ENCODE measurements around the gene XYLB. TPM values are rescaled to one million over a fixed set of nuclear protein-coding genes. Genes with fewer than 3 reads are reported as not detected.

XYLB gene
- total RNA-seq, 5 donors from 2014 or later (not counting 1 experiment from before 2014, with no cell fraction given): 0.59 to 1.9 (median 1.0) TPM

DNA sequence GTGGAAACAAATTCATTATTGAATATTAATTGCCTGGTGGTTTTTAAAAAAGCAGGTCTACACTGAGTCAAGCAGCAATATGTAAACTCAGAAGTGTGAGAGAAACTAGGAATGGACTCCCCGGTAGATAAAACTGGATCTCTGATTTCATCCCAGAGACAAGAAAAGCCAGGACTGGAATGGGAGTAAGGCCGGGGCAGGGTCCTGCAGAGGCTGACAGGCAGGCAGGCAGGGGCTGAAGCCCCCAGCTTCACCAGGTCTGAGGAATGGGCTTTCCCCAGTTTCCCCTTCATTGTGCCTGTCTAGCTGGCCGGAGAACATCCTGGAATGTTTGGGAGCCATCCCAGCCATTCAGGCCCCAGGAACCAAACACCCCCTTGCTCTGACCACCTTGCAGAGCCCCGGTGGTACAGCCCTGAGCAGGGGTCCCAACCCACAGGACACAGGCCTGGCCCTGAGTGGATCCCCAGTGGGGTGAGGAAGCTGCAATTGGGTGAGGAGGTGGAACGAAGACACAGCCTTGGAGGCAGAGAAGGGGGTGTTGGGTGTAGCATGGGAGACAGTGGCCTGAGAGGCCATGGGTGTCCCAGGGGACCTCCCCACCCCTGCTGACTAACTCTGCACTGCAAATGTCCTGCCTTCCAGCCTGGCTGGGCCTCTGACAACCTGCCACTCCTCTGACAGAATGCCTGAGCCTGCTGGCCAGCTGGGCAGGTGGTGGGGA lies 31.7 kb upstream of the XYLB start:
- no peaks in the 10 kb centered on the region for H3K9me3 Mint-ChIP-seq
- no peak overlapping the region for H3K4me3 Mint-ChIP-seq
- no peak for ATAC-seq (replicated peaks in 1 of 4)
- ChIA-PET CTCF (no interaction called here), POLR2A (no interaction called here)
- no peaks in the 10 kb centered on the region for H3K4me1 ChIP-seq (ENCODE audit: control insufficient read depth in 1 of 2, extremely low read depth in 1 of 2, insufficient read depth in 2 of 2, low read length in 2 of 2)
- no peak overlapping the region for H3K27ac Mint-ChIP-seq
- H3K27me3 ChIP-seq (replicated peaks in 1 of 2; ENCODE audit: control insufficient read depth in 2 of 2, extremely low read depth in 1 of 2, insufficient read depth in 2 of 2, low read length in 1 of 2): peaks cover 0 to 6% of the 10 kb centered on the region in 2 experiments
- DNase-seq: no peak
- H3K4me1 Mint-ChIP-seq: no peaks in the 10 kb centered on the region
- no peak overlapping the region for H3K27ac ChIP-seq (ENCODE audit: low read length)
- no peak overlapping the region for H3K4me3 ChIP-seq (ENCODE audit: control insufficient read depth in 1 of 2, extremely low read depth in 1 of 2, low read length in 1 of 2)
- H3K36me3 Mint-ChIP-seq: no peaks in the 10 kb centered on the region
- H3K27me3 Mint-ChIP-seq: no peaks in the 10 kb centered on the region
- no peaks in the 10 kb centered on the region for H3K36me3 ChIP-seq (ENCODE audit: control insufficient read depth in 2 of 2, extremely low read depth in 1 of 2, insufficient read depth in 1 of 2, low read length in 1 of 2)
- no peaks in the 10 kb centered on the region for H3K9me3 ChIP-seq
- WGBS (ENCODE audit: insufficient coverage): 81% methylated on average over 2 of the region's 5 CpGs

DNA sequence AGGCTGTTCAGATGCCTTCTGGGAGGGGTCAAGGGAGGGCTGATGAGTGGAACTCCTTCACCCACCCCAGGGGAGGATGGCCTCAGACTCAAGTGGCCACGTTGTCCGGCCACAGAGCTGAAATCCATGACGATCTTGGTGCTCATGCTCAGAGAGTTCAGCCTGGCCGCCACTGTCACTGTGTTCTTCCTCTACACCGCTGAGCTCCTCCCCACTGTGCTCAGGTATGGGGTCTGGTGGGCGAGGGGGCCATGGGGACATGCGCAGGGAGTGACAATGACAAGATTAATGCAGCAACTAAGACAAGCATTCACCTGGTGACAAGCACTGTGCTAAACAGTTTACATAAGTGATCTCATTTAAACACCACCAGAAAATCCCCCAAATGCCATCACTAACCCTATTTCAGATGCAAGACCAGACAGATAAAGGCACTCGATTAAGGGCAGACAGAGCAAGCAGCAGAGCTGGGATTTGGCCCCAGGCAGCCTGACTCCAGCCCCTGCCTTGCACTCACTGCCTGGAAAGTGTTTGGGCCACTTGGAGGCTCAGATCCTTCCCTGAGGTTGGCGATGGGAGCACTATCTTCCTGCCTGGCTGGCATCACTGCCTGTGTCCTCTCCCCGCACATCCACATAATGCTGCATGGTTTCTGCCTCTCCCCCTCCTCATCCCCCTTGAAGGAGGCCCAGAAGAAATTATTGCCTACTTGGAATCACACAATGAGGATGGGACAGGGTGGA lies 30.9 kb upstream of the XYLB start:
- Mint-ChIP-seq H3K9me3 (no peaks in the 10 kb centered on the region), H3K4me3 (no peak overlapping the region), H3K27ac (no peak overlapping the region), H3K27me3 (no peaks in the 10 kb centered on the region), H3K4me1 (no peaks in the 10 kb centered on the region), H3K36me3 (no peaks in the 10 kb centered on the region)
- DNase-seq: no peak
- POLR2A ChIA-PET: no interaction called here
- no peaks in the 10 kb centered on the region for H3K4me1 ChIP-seq (ENCODE audit: control insufficient read depth in 1 of 2, extremely low read depth in 1 of 2, insufficient read depth in 2 of 2, low read length in 2 of 2)
- 71% methylated on average over 5 of the region's 10 CpGs for WGBS (ENCODE audit: insufficient coverage)
- H3K36me3 ChIP-seq (ENCODE audit: control insufficient read depth in 2 of 2, extremely low read depth in 1 of 2, insufficient read depth in 1 of 2, low read length in 1 of 2): no peaks in the 10 kb centered on the region
- no peak overlapping the region for H3K27ac ChIP-seq (ENCODE audit: low read length)
- CTCF ChIA-PET: no interaction called here
- no peak overlapping the region for H3K4me3 ChIP-seq (ENCODE audit: control insufficient read depth in 1 of 2, extremely low read depth in 1 of 2, low read length in 1 of 2)
- peaks cover 0 to 8% of the 10 kb centered on the region in 2 experiments for H3K27me3 ChIP-seq (replicated peaks in 1 of 2; ENCODE audit: control insufficient read depth in 2 of 2, extremely low read depth in 1 of 2, insufficient read depth in 2 of 2, low read length in 1 of 2)
- H3K9me3 ChIP-seq: no peaks in the 10 kb centered on the region
- ATAC-seq (replicated peaks in 1 of 4): no peak

GRCh38 chr3:38316356-38317191 lies 30.0 kb upstream of the XYLB start:
- 84% methylated on average over 17 of the region's 22 CpGs for WGBS (ENCODE audit: insufficient coverage)
- H3K27ac Mint-ChIP-seq: no peak overlapping the region

DNA sequence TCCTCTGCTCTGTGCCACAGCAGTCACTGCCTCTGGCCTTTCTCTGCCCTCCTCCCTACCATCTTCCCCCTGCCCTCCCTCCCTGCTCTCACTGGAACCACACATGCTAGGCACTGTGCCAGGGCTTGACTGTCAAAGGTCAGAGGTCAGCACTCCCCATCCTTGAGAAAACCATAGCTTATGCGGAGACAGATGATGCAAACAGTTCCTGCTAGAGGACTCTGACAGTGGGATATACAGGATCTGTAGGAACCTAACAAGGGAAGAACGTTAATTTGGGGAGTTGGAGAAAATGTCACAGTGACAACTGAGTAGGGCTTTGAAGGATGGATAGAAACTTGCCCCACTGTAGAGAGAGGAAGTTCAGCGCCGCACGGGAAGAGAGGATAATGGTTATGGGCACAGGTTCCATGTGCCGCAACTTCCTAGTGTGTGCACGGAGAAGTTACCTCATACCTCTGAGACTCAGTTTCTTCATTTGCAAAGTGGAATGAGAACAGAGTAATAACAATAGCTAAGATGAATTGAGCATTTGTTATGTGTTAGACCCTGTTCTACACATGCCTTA lies 29.3 kb upstream of the XYLB start:
- no peaks in the 10 kb centered on the region for H3K27me3 Mint-ChIP-seq
- H3K27ac Mint-ChIP-seq: no peak overlapping the region
- no peaks in the 10 kb centered on the region for H3K4me1 Mint-ChIP-seq
- H3K4me1 ChIP-seq (ENCODE audit: control insufficient read depth in 1 of 2, extremely low read depth in 1 of 2, insufficient read depth in 2 of 2, low read length in 2 of 2): no peaks in the 10 kb centered on the region
- H3K27ac ChIP-seq (ENCODE audit: low read length): no peak overlapping the region
- peaks cover 0 to 9% (median 0%) of the 10 kb centered on the region in 3 donors for H3K9me3 Mint-ChIP-seq
- H3K36me3 ChIP-seq (ENCODE audit: control insufficient read depth in 2 of 2, extremely low read depth in 1 of 2, insufficient read depth in 1 of 2, low read length in 1 of 2): no peaks in the 10 kb centered on the region
- no peaks in the 10 kb centered on the region for H3K9me3 ChIP-seq
- POLR2A ChIA-PET: no interaction called here
- CTCF ChIA-PET: no interaction called here
- DNase-seq (no peak), ATAC-seq (replicated peaks in 1 of 4) (no peak)
- peaks cover 0 to 8% of the 10 kb centered on the region in 2 experiments for H3K27me3 ChIP-seq (replicated peaks in 1 of 2; ENCODE audit: control insufficient read depth in 2 of 2, extremely low read depth in 1 of 2, insufficient read depth in 2 of 2, low read length in 1 of 2)
- 95% methylated on average over 2 of the region's 7 CpGs for WGBS (ENCODE audit: insufficient coverage)
- H3K4me3 ChIP-seq (ENCODE audit: control insufficient read depth in 1 of 2, extremely low read depth in 1 of 2, low read length in 1 of 2): no peak overlapping the region
- H3K36me3 Mint-ChIP-seq: no peaks in the 10 kb centered on the region
- H3K4me3 Mint-ChIP-seq: no peak overlapping the region

More at GRCh38 chr3:38316356-38317191, 30.0 kb upstream of the XYLB start:
- ATAC-seq (replicated peaks in 1 of 4) (no peak), DNase-seq (no peak)
- Histone ChIP-seq H3K4me3 (ENCODE audit: control insufficient read depth in 1 of 2, extremely low read depth in 1 of 2, low read length in 1 of 2) (no peak overlapping the region), H3K27me3 (replicated peaks in 1 of 2; ENCODE audit: control insufficient read depth in 2 of 2, extremely low read depth in 1 of 2, insufficient read depth in 2 of 2, low read length in 1 of 2) (peaks cover 0 to 8% of the 10 kb centered on the region in 2 experiments), H3K27ac (ENCODE audit: low read length) (no peak overlapping the region), H3K4me1 (ENCODE audit: control insufficient read depth in 1 of 2, extremely low read depth in 1 of 2, insufficient read depth in 2 of 2, low read length in 2 of 2) (no peaks in the 10 kb centered on the region), H3K36me3 (ENCODE audit: control insufficient read depth in 2 of 2, extremely low read depth in 1 of 2, insufficient read depth in 1 of 2, low read length in 1 of 2) (no peaks in the 10 kb centered on the region), H3K9me3 (no peaks in the 10 kb centered on the region)
- H3K27me3 Mint-ChIP-seq: no peaks in the 10 kb centered on the region
- H3K4me1 Mint-ChIP-seq: no peaks in the 10 kb centered on the region
- CTCF ChIA-PET: no interaction called here
- peaks cover 0 to 5% (median 0%) of the 10 kb centered on the region in 3 donors for H3K9me3 Mint-ChIP-seq
- no peaks in the 10 kb centered on the region for H3K36me3 Mint-ChIP-seq
- H3K4me3 Mint-ChIP-seq: no peak overlapping the region
- POLR2A ChIA-PET: no interaction called here

DNA sequence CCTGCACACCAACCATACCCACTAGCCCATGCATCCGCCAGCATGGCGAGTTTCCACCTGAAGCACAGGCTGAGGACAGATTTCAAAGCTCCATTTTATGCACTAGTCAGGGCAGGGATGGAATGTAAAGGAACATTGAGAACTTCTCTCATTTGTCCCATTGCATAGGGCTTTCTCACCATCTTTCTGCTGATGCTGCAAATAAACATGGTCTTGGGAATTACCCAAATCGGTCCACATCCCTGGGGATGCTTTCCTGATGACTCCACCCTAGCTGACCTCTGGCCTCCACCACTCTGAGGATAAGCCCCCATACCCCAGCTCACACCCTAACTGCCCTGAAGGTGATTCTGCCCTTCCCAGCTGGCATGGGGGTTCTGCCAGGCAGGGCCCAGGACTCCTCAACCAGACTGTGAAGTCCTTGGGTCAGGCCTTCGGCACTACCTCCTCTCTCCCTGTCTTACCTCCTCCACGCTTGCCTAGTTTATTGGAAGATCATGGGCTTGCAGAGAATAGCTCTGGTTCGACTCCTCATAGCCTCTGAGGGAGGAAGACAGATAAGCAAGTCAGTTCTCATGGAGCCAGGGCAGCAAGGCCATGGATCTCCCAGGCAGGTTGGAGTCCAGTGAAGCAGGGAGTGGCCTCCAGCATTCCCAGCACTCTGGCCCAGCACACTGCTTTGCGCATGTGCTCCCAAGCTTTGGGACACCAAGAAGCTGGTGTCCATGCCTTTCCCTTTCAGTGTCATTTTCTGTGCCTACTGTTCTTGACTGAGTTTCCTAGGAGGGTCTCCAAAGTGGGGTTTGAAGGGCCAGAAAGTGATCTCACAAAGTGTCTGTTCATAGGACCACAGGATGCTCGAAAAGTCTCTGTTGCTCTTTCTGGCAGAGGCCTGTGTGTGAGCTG lies 27.6 kb upstream of the XYLB start:
- H3K27ac Mint-ChIP-seq: no peak overlapping the region
- Histone ChIP-seq H3K4me3 (ENCODE audit: control insufficient read depth in 1 of 2, extremely low read depth in 1 of 2, low read length in 1 of 2) (no peak overlapping the region), H3K36me3 (ENCODE audit: control insufficient read depth in 2 of 2, extremely low read depth in 1 of 2, insufficient read depth in 1 of 2, low read length in 1 of 2) (no peaks in the 10 kb centered on the region), H3K27ac (ENCODE audit: low read length) (no peak overlapping the region), H3K9me3 (no peaks in the 10 kb centered on the region), H3K4me1 (ENCODE audit: control insufficient read depth in 1 of 2, extremely low read depth in 1 of 2, insufficient read depth in 2 of 2, low read length in 2 of 2) (no peaks in the 10 kb centered on the region), H3K27me3 (replicated peaks in 1 of 2; ENCODE audit: control insufficient read depth in 2 of 2, extremely low read depth in 1 of 2, insufficient read depth in 2 of 2, low read length in 1 of 2) (peaks cover 0 to 8% of the 10 kb centered on the region in 2 experiments)
- POLR2A ChIA-PET: no interaction called here
- H3K27me3 Mint-ChIP-seq: no peaks in the 10 kb centered on the region
- DNase-seq (no peak), ATAC-seq (replicated peaks in 1 of 4) (no peak)
- no peaks in the 10 kb centered on the region for H3K36me3 Mint-ChIP-seq
- CTCF ChIA-PET: interaction anchor here in 1 of 2 donors (0.6 kb wide), 1 partner anchor 9 kb away, joined by 3 read pairs; no protein-coding TSS in a partner anchor
- H3K9me3 Mint-ChIP-seq: peaks cover 0 to 10% (median 4%) of the 10 kb centered on the region in 3 donors
- H3K4me1 Mint-ChIP-seq: no peaks in the 10 kb centered on the region
- 67% methylated on average over 3 of the region's 8 CpGs for WGBS (ENCODE audit: insufficient coverage)
- no peak overlapping the region for H3K4me3 Mint-ChIP-seq
